ENCODE data around the gene SPIN1.

DNA sequence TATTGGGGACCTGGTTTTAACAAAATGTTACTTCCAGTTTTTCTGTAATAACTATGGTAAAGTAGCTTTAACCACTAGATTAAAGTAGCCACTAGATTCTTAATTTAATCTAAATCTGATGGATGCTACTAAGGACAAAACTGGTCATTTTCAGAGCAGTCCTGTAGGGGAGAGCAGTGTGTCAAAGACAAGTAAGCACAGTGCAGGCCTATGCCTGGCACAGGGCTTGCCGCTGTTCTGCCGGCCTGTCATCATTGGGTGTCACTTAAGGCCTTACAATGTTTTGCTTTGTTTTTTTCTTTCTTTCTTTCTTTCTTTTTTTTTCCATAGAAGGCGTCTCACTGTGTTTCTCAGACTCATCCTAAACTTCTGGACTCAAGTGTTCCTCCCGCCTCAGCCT, 93.7 kb downstream of the SPIN1 start:
- TF ChIP-seq, protein P1, sequence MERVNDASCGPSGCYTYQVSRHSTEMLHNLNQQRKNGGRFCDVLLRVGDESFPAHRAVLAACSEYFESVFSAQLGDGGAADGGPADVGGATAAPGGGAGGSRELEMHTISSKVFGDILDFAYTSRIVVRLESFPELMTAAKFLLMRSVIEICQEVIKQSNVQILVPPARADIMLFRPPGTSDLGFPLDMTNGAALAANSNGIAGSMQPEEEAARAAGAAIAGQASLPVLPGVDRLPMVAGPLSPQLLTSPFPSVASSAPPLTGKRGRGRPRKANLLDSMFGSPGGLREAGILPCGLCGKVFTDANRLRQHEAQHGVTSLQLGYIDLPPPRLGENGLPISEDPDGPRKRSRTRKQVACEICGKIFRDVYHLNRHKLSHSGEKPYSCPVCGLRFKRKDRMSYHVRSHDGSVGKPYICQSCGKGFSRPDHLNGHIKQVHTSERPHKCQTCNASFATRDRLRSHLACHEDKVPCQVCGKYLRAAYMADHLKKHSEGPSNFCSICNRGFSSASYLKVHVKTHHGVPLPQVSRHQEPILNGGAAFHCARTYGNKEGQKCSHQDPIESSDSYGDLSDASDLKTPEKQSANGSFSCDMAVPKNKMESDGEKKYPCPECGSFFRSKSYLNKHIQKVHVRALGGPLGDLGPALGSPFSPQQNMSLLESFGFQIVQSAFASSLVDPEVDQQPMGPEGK (CRISPR knock-in tag; IDR thresholded peaks at IDR 0.05; ENCODE audit: borderline replicate concordance), result no peak
- TF ChIP-seq, protein P2, sequence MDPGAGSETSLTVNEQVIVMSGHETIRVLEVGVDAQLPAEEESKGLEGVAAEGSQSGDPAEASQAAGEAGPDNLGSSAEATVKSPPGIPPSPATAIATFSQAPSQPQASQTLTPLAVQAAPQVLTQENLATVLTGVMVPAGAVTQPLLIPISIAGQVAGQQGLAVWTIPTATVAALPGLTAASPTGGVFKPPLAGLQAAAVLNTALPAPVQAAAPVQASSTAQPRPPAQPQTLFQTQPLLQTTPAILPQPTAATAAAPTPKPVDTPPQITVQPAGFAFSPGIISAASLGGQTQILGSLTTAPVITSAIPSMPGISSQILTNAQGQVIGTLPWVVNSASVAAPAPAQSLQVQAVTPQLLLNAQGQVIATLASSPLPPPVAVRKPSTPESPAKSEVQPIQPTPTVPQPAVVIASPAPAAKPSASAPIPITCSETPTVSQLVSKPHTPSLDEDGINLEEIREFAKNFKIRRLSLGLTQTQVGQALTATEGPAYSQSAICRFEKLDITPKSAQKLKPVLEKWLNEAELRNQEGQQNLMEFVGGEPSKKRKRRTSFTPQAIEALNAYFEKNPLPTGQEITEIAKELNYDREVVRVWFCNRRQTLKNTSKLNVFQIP (CRISPR knock-in tag; IDR thresholded peaks at IDR 0.05; ENCODE audit: borderline replicate concordance, low read depth), result no peak
- no peak for TF ChIP-seq ISL1 (CRISPR knock-in tag; IDR thresholded peaks at IDR 0.05)
